A549 (cell line): ENCODE measurements around the gene CDH16. TPM values are rescaled to one million over a fixed set of nuclear protein-coding genes. Genes with fewer than 3 reads are reported as not detected.

Source experiments
- ATAC-seq, 2 experiments: fragments of 200-7000 bp in 1 of 2; fragments of >200 bp in 1 of 2; cut with Nextera tagmentation in 1 of 2; cut with Tn5 transposase in 1 of 2; 3 replicates each; pipeline versions ENCODE4 v1.8.0 to v1.9.1; 2018 to 2020; ENCODE audit warnings: mild to moderate bottlenecking in 1 of 2, moderate library complexity in 1 of 2
- CTCF ChIA-PET: fragments of 300-600 bp; sonication (Branson Sonifier 250); formaldehyde crosslinking; extraction: SDS; loops from one replicate; lab custom pipeline; 2021; ENCODE audit warnings: antibody characterized with exemption, inconsistent platforms; lab: Yijun Ruan, JAX
- POLR2A ChIA-PET: fragments of 350-600 bp; formaldehyde crosslinking; extraction: SDS; loops from one replicate; lab custom pipeline; 2021; ENCODE audit warnings: antibody characterized with exemption, inconsistent platforms; lab: Yijun Ruan, JAX
- DNase-seq, 2 experiments: peaks; one replicate each; pipeline versions ENCODE4 v3.0.0 to v3.0.0-alpha.2; 2011 to 2016; ENCODE audit warnings: low read depth in 1 of 2, low spot score in 1 of 2
- FAIRE-seq: peaks from 2 replicates; lab custom pipeline; 2011; peaks lifted over from hg19 to GRCh38; lab: Jason Lieb, UNC
- H3K27ac ChIP-seq, 2 experiments: fragments of >200 bp; sonication (Bioruptor Twin); formaldehyde crosslinking; 3 replicates each; pipeline ENCODE4 v1.5.1; 2016 to 2017
- H3K4me1 ChIP-seq: fragments of >200 bp; sonication (Bioruptor Twin); formaldehyde crosslinking; 3 replicates; pipeline ENCODE4 v1.6.1; 2016
- H3K4me2 ChIP-seq: fragments of >200 bp; sonication (Bioruptor Twin); formaldehyde crosslinking; 3 replicates; pipeline ENCODE4 v1.6.1; 2016
- H3K4me3 ChIP-seq: fragments of >200 bp; sonication (Bioruptor Twin); formaldehyde crosslinking; 3 replicates; pipeline ENCODE4 v1.5.1; 2016
- H3K9me3 ChIP-seq: fragments of >200 bp; sonication (Bioruptor Twin); formaldehyde crosslinking; 3 replicates; pipeline ENCODE4 v1.6.1; 2016
- BCL3 ChIP-seq: fragments of >200 bp; sonication (Bioruptor Twin); formaldehyde crosslinking; IDR thresholded peaks from 3 replicates; pipeline ENCODE4 v1.6.1; 2016
- CBX2 ChIP-seq: fragments of 200-600 bp; sonication (generic); IDR thresholded peaks from 2 replicates; pipeline ENCODE4 v1.6.1; 2016; ENCODE audit warnings: low read depth, mild to moderate bottlenecking, borderline replicate concordance
- CHD2 ChIP-seq: fragments of 150-350 bp; IDR thresholded peaks from 2 replicates; pipeline ENCODE4 v1.6.1; 2014; ENCODE audit warnings: low read length; ENCODE audit not compliant: partially characterized antibody
- EHMT2 ChIP-seq: fragments of 200-600 bp; sonication (generic); IDR thresholded peaks from 2 replicates; pipeline ENCODE4 v1.6.1; 2016; ENCODE audit warnings: antibody characterized with exemption, low read depth, mild to moderate bottlenecking, moderate library complexity
- EP300 ChIP-seq, 2 experiments: fragments of >200 bp; sonication (Bioruptor Twin); formaldehyde crosslinking; IDR thresholded peaks; 2 replicates in 1 of 2; 3 replicates in 1 of 2; pipeline ENCODE4 v1.6.1; 2016 to 2017
- HEYL ChIP-seq: fragments of 250-450 bp; sonication (Bioruptor Pico); IDR thresholded peaks from 2 replicates; pipeline ENCODE4 v1.8.0; 2021; ENCODE audit warnings: mild to moderate bottlenecking, moderate library complexity
- JUNB ChIP-seq: fragments of >200 bp; sonication (Bioruptor Twin); formaldehyde crosslinking; IDR thresholded peaks from 2 replicates; pipeline ENCODE4 v1.6.1; 2016
- MAFK ChIP-seq: fragments of 450-650 bp; IDR thresholded peaks from 2 replicates; pipeline ENCODE4 v1.6.1; 2014; ENCODE audit not compliant: partially characterized antibody
- MYC ChIP-seq: IDR thresholded peaks from 2 replicates; pipeline ENCODE4 v1.6.1; 2012; ENCODE audit warnings: mild to moderate bottlenecking, inconsistent platforms, low read length, improper control_type of control experiment, borderline replicate concordance
- NFE2L2 ChIP-seq: fragments of 150-350 bp; conservative IDR thresholded peaks from 2 replicates; pipeline ENCODE4 v1.6.1; 2014; ENCODE audit warnings: low read length
- NPAS2 ChIP-seq: fragments of 250-450 bp; sonication (Bioruptor Pico); IDR thresholded peaks from 2 replicates; pipeline ENCODE4 v1.8.0; 2022; ENCODE audit warnings: mild to moderate bottlenecking, moderate library complexity, borderline replicate concordance
- NR3C1 ChIP-seq: fragments of >200 bp; sonication (Bioruptor Twin); formaldehyde crosslinking; IDR thresholded peaks from 3 replicates; pipeline ENCODE4 v1.6.1; 2017
- RARB ChIP-seq: fragments of 250-450 bp; sonication (Bioruptor Pico); IDR thresholded peaks from 2 replicates; pipeline ENCODE4 v1.8.0; 2021; ENCODE audit warnings: mild to moderate bottlenecking, moderate library complexity
- RCOR1 ChIP-seq: fragments of 150-350 bp; IDR thresholded peaks from 2 replicates; pipeline ENCODE4 v1.6.1; 2014; ENCODE audit warnings: antibody characterized with exemption, low read length, low read depth
- RFX5 ChIP-seq: fragments of 450-650 bp; IDR thresholded peaks from 2 replicates; pipeline ENCODE4 v1.7.1; 2014; ENCODE audit warnings: antibody characterized with exemption, mild to moderate bottlenecking, moderate library complexity
- WGBS: methylation state at CpG from one replicate; pipeline ENCODE4 v1.1.6; 2017; ENCODE audit errors: missing lambda C conversion rate; 5-methylcytosine and 5-hydroxymethylcytosine counted together
- polyA plus RNA-seq, 4 experiments: library from polyadenylated mRNA; depleted of rRNA in 3 of 4; stranded (reverse); fragments of >200 nt; fragmentation: RNase III in 1 of 4; extraction: RNeasy Plus Mini Kit Qiagen cat#74134 plus additional on column Dnase treatment in 1 of 4; gene quantifications; 2 replicates in 3 of 4; 3 replicates in 1 of 4; pipeline ENCODE4 v1.2.3, GENCODE V29; 2011 to 2017
- TF ChIP-seq, protein P1 (sequence below): IDR thresholded peaks from 2 replicates; pipeline ENCODE4 v1.6.1; 2012; ENCODE audit warnings: low read depth, borderline replicate concordance
- TF ChIP-seq, protein P2 (sequence below): fragments of 450-650 bp; IDR thresholded peaks from 2 replicates; pipeline ENCODE4 v1.6.1; 2014; ENCODE audit warnings: antibody characterized with exemption

CDH16 gene
- polyA plus RNA-seq, 2 of the 4 experiments (the other 2 are of a cell fraction): 0.18 to 0.25 TPM

DNA sequence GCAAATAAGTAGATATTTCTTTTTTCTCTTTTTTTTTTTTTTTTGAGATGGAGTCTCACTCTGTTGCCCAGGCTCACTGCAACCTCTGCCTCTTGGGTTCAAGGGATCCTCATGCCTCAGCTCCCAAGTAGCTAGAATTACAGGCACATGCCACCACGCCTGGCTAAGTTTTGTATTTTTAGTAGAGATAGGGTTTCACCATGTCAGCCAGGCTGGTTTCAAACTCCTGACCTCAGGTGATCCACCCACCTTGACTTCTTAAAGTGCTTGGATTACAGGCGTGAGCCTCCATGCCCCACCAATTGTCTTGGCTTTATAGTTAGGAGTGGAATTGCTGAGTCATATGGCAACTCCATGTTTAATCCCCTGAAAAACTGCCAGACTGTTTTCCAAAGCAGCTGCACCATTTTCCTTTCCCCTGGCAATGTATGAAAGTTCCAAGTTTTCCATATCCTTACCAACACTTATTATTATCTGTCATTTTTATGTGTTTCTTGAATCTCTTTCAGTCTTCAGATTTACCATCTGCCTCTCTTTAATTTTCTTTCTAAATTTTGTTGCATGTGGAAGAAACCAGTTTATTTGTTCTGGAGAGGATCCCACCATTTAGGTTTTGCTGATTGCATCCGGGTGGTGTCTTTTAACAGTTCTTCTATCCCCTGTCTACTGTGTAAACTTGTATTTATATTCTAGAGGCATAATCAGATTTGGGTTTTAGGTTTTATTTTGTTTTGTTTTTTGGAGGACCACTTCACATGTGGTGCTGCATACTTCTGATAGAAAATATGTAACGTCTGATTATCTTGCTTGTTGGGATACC is 32.5 kb upstream of the CDH16 start:
- POLR2A ChIA-PET: no interaction called here
- DNase-seq (no peak), ATAC-seq (no peak), FAIRE-seq (no peak)
- 80% methylated on average over 4 of the region's 4 CpGs for WGBS
- TF ChIP-seq EHMT2: no peak
- peak; percentile 77 for TF ChIP-seq MAFK
- TF ChIP-seq NFE2L2: peak; percentile 33; the same call in 1 of the 2 replicates
- no peak for TF ChIP-seq CHD2
- TF ChIP-seq, all 56 proteins: peak for 2
- Histone ChIP-seq H3K4me2 (no peak overlapping the region), H3K4me1 (peaks cover 12% of the 10 kb centered on the region; the same call in 2 of the 3 replicates), H3K9me3 (peaks cover 8% of the 10 kb centered on the region; the same call in 1 of the 3 replicates), H3K27ac (no peak overlapping the region), H3K4me3 (no peak overlapping the region)
- CTCF ChIA-PET: interaction anchor here (0.5 to 3.1 kb wide), 9 partner anchors 8 to 234 kb away, joined by 3 to 23 read pairs (median 4); partner anchors contain the start of gene CES3

- no peak for DNase-seq
- CTCF ChIA-PET: interaction anchor here (1.0 to 2.8 kb wide), 6 partner anchors 9 to 234 kb away, joined by 3 to 14 read pairs (median 4); partner anchors contain the start of gene CES3
- POLR2A ChIA-PET: interaction anchor here (0.6 kb wide), 1 partner anchor 246 kb away, joined by 3 read pairs; no protein-coding TSS in a partner anchor
- no peak overlapping the region for H3K4me2 ChIP-seq
- no peak overlapping the region for H3K4me3 ChIP-seq
- peaks cover 8% of the 10 kb centered on the region; the same call in 1 of the 3 replicates for H3K9me3 ChIP-seq
- ATAC-seq: no peak
- WGBS: 90% methylated on average over 2 of the region's 2 CpGs
- FAIRE-seq: no peak
- TF ChIP-seq HEYL (CRISPR knock-in tag) (no peak), RCOR1 (no peak), MYC (no peak), BCL3 (no peak), CBX2 (no peak), RFX5 (no peak), JUNB (no peak), EP300 (IDR thresholded peaks at IDR 0.05) (no peak), NPAS2 (no peak), NR3C1 (no peak)
- TF ChIP-seq, protein P1, sequence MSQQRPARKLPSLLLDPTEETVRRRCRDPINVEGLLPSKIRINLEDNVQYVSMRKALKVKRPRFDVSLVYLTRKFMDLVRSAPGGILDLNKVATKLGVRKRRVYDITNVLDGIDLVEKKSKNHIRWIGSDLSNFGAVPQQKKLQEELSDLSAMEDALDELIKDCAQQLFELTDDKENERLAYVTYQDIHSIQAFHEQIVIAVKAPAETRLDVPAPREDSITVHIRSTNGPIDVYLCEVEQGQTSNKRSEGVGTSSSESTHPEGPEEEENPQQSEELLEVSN: no peak
- TF ChIP-seq, protein P2, sequence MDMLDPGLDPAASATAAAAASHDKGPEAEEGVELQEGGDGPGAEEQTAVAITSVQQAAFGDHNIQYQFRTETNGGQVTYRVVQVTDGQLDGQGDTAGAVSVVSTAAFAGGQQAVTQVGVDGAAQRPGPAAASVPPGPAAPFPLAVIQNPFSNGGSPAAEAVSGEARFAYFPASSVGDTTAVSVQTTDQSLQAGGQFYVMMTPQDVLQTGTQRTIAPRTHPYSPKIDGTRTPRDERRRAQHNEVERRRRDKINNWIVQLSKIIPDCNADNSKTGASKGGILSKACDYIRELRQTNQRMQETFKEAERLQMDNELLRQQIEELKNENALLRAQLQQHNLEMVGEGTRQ: no peak
- H3K27ac ChIP-seq: no peak overlapping the region
- H3K4me1 ChIP-seq: peaks cover 12% of the 10 kb centered on the region; the same call in 2 of the 3 replicates
Observed at GRCh38 chr16:66950437-66950836, 31.8 kb upstream of the CDH16 start.

DNA sequence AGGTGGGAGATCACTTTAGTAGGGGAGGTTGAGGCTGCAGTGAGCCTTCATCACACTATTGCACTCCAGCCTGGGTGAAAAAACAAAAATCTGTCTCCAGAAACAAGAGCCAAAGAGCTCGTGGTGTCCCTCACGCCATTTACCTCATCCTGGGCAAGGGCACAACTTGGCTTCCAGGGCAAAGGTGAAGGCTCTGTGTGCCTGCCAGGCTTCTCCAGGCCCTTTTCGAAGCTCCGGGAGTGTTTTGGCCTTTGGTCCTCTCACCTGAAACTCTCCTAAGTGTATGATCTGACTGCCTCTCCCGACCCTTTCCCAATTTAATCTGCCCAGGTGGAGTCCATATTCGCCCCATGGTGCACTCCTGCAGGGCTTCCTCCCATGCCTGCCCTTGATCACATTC is 30.8 kb upstream of the CDH16 start:
- no peak for ATAC-seq
- TF ChIP-seq RARB (CRISPR knock-in tag): no peak
- TF ChIP-seq EHMT2: no peak
- TF ChIP-seq NPAS2: no peak
- TF ChIP-seq CHD2: no peak
- no peak overlapping the region for H3K4me2 ChIP-seq
- no peak overlapping the region for H3K4me3 ChIP-seq
- peaks cover 8% of the 10 kb centered on the region; the same call in 1 of the 3 replicates for H3K9me3 ChIP-seq
- DNase-seq: no peak
- POLR2A ChIA-PET: no interaction called here
- no peak for FAIRE-seq
- CTCF ChIA-PET: interaction anchor here (1.0 to 2.8 kb wide), 4 partner anchors 14 to 205 kb away, joined by 3 to 14 read pairs (median 8); no protein-coding TSS in a partner anchor
- no peak overlapping the region for H3K27ac ChIP-seq
- H3K4me1 ChIP-seq: peaks cover 12% of the 10 kb centered on the region; the same call in 2 of the 3 replicates
- 72% methylated on average over 6 of the region's 6 CpGs for WGBS
